Germinal center (tissue), 1 donor: Measurements from ENCODE around the gene ARMS2.

ENCODE experiments used
- DNase-seq: peaks from one replicate; pipeline ENCODE4 v3.0.0; 2012; ENCODE audit warnings: mixed read lengths, low spot score

Gene ARMS2, protein sequence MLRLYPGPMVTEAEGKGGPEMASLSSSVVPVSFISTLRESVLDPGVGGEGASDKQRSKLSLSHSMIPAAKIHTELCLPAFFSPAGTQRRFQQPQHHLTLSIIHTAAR

DNA sequence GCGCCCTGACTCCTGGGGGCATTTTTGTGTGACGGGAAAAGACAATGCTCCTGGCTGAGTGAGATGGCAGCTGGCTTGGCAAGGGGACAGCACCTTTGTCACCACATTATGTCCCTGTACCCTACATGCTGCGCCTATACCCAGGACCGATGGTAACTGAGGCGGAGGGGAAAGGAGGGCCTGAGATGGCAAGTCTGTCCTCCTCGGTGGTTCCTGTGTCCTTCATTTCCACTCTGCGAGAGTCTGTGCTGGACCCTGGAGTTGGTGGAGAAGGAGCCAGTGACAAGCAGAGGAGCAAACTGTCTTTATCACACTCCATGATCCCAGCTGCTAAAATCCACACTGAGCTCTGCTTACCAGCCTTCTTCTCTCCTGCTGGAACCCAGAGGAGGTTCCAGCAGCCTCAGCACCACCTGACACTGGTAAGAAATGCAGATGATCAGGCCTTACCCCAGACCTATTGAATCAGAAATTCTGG lies at the start of gene ARMS2:
ARMS2 (plus strand) TSS at position 51 of the 478 bp plus-strand sequence; CDS start at position 126, 75 bp downstream.
- DNase-seq = no peak

DNA sequence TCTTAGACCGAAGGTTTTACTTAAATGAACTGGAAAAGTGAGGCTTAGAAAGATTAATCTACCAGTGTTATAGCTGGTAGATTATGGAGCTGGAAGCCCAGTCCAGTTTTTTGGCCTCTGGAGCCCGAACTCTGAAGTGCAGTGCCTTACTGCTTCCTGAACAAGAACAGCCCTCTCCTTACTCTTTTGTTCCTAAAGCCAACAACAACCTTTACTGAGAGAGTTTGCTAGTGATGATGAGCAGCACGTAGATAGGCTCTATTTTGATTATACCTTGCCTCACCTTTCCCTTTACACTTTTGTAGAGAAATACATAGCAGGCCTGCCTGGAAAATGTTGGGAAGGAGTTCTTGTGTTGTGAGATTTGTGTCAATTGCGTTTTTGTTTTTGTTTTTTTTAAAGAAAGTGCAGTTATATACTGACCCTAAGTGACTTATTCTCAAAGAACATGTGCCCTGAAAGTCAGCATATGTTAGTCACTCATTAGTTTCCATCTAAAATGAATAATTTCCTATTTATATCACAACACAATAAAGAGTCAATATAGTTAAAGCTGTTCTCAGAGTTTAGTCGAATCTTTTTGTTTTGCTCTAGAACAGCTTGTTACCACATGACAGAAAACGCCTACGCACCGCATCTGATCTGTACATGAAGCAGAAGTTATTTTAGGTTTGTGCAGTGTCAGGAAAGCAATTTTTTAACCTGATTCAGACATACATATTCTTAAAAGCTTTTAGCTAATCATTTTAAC lies 46.9 kb upstream of the ARMS2 start:
- no peak for DNase-seq

DNA sequence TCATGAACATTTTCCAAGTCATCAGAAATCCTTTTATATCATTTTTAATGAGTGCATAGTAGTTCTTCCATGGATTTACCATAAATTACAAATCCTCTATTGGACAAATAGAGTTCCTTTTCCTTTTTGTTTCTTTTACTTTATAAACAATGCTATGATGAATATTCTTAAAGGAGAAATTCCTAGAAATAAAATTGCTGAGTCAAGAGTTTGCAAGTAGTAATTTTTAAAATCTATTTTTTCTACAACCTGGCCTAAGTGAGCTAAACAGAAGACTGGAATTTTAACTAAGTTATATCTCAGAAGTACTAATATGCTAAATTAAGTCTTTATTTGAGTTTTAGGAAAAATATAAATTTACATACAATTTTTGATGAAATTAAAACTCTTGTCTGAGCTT lies 41.1 kb upstream of the ARMS2 start:
- no peak for DNase-seq

DNA sequence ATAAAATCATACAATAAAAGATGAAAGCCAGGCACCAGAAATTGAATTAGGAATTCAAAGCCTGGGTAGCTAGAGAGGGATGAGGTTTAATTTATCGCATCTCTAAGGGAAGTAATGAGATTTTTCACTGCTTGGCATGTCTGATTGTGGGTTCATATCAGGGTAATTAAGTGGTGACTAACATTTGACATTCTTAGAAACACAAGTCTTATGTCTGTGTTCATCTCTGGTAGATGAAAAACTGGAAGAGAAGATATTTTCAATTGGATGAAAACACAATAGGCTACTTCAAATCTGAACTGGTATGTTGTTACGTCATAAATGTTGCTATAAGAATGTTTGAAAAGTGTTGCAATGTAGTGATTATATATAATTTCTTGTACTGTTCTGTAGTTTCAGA lies 36.8 kb upstream of the ARMS2 start:
- no peak for DNase-seq

DNA sequence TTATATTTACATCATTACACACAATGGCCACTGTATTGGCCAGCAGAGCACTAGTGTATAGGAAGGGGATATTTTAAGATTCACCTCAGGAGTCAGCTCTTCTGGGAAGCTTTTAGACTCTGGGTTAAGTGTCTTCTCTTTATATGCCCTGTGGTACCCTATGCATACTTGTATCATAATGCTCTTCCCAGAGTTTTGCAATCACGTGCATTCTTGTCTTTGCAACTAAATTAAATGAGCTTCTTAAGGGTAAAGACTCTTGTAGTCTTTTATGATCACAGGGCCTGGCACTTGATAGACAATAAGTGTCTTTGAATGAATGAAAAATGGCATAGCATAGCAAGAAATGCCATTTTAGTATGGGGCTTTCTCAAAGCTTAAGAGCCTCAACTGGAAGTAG lies 35.4 kb upstream of the ARMS2 start:
- no peak for DNase-seq

DNA sequence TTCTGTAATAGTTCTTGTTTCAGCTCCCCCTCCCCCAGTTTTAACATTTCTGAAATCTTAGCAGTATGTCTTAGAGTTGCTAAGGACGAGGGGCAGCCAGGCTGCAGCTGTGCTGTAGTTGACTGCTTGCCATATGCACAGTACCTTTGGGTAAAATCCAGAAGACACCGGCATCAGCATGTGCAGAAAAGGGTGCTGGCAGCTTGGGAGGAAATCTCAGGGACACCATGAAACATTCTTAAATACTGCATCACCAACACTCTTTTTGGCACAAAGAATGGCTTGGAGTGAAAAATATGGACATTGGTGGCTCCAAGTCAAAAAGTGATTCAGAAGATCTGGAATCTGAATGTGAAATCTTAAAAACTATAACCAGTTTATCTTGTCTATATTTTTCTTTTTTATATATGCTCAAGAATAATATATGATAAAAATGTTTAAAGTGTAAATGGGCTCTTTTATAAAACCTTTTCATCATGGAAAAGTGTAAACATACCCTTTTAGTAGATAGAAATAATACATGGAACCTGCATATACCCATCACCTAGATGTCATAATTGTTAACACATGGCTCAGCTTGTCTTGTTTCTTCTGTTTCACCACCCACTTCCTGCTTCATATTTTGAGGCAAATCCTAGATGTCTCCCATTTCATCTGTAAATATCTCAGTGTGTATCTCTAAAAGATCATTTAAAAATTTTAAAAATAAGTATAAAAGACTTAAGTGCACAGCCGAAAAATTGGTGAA lies 34.4 kb upstream of the ARMS2 start:
- no peak for DNase-seq

DNA sequence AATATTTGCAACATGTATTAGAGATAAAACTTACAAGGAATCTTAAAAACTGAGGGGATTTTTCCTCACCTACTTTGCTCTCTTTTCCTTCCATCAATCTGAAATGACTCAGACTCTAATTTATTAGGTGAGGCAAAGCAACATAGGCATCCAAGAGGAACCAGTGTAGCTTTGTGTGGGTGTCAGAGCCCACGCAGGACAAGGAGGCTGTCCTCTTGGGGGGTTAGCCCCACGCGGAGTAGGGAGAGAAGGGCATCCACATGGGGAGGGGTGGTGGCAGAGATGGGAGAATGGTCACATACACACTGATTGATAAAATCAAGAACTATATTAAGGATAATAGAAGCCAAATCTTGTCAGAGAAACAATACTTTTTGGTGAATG lies 33.8 kb upstream of the ARMS2 start:
- no peak for DNase-seq

DNA sequence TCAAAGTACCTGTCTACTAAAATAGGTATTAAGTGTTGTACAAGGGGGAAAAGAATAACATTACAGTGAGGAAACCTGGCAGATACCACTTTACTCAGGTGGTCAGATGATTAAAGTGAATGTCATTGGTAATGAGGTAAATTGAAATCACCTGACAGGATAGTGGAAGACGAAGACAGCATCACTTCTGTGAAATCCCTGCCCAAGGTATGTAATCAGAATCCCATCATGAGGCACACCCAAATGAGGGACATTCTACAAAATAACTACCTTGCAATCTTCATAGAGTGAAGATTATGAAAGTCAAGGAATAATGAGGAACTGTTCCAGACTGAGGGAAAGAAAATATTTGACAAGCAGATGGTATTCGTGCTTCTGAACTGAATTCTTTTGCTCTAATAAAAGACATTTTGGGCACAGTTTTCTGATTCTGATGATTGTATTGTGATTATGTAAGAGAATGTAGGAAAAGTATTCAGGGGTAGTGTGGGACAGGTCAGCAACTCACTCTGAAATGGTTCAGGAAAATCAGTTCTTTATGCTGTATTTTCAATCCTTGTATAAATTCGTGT lies 33.3 kb upstream of the ARMS2 start:
- DNase-seq = no peak

DNA sequence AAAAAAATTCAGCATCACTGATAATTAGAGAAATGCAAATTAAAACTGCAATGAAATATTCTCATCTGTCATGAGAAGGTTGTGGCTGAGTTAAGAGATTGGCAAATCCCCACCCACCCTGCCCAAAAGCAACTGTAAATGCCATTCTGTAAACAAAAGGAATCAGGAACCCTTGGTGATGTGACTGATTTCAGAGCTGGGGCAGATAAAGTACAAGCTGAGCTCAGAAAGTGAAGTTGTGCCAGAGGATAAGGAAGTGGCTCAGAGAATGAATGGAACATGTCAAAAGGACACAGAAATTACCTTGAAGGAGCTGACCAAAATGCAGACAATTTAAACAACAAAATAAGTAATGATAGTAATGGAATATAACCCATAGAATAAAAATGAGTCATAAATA lies 32.7 kb upstream of the ARMS2 start:
- no peak for DNase-seq

DNA sequence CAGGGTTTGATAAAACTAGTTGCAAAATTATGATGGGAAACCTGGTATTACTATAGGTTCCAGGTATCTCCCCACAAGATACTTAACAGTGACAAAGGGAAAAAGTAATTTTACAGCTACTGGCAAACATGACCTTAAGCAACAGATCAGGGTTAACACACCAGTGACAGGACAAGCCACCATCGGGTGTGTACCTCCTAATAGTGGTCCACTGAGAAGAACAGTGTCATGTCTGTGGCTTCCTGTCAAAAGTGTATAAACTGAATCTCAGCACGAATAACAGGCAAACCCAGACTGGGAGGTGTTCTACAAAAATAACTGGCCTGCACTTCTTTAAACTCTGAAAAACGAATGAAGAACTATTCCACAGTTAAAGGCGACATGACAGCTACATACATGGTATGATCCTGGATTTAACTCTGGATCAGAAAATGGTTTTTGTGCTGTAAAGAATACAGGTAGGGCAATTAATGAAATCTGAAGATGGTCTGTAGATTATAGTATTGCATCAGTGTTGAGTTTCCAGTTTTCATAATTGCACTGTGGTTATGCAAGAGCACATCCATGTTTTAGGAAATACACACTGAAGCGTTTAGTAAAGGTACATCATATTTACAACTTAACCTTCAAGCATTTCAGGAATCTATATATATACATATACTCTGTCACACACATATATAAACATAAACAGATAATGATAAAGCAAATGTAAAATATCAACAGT lies 32.0 kb upstream of the ARMS2 start:
- no peak for DNase-seq

DNA sequence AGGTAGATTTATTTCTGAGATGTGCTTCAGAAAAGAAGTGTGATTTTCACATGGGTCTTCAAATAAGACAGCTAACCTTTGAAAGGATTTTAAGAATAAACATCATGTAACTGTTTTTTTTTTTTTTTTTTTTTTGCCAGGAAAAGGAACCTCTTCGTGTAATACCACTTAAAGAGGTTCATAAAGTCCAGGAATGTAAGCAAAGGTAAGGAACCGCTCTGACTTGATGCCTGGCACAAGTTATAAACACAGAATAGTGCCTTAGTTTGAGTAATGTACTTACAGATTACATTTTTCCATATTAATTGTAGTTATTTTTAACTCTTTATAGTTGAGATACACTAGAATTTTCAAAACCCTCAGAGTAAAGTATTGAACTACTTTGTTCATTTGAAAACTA lies 30.4 kb upstream of the ARMS2 start:
- DNase-seq = no peak

DNA sequence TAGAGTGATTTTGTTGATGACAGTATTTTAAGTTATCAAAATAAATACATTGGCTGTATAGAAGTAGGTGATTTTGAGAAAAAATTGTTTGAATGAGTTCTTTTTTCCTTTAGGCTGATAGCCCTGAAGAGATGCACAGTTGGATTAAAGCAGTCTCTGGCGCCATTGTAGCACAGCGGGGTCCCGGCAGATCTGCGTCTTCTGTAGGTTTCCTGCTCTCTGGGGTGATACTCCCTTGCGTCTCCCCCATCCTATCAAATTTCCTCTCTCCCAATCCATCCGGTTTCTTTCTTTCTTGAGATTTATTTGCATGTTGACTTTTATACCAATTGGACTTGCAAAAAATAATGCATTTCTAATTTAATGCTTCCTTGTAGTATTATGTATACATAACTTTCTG lies 27.6 kb upstream of the ARMS2 start:
- DNase-seq = no peak

DNA sequence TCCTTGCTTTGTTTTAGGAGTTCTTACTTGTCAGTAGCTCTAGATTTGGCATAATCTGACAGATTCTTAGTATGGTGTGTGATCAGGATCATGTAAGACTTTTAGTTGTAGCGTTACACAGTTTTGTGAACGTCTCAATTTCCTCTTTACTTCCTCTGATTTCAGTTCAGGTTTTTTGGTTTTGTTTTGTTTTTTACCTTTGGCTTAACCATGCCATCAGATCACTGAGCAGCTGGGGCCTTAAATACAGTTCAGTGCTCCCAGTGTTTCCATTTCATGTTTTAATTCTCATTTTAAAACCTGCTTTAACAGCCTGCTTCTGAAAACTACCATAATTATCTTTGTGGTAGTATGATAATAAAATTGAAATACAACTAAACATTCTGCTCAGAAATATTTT lies 27.2 kb upstream of the ARMS2 start:
- DNase-seq = no peak

DNA sequence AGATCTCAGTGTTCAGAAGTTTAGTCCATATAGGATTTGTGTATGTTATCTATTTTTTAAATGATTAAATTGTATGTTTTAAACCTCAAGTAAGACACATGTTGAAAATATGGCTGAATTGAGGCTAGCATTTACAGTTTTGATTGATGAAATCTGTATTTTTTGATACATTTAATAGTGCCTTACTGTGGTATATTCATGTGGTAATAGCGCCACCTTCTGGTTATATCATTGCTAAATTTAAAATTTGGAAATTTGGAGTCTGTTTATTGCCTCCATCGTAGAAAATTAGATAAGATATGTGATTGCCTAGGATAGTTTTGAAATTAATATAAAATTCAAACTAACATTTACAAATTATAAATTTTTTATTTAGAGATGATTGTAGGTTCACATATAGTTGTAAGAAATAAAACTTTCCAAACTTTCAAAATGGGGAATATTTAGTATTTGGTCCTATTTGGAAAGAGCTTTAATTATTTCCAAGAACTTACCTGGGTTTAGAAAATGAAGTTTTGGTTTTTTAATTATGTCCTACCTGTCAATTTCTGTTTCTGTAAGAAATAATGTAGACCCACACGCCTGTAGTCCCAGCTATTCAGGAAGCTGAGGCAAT lies 19.1 kb upstream of the ARMS2 start:
- peak; percentile 24 for DNase-seq

DNA sequence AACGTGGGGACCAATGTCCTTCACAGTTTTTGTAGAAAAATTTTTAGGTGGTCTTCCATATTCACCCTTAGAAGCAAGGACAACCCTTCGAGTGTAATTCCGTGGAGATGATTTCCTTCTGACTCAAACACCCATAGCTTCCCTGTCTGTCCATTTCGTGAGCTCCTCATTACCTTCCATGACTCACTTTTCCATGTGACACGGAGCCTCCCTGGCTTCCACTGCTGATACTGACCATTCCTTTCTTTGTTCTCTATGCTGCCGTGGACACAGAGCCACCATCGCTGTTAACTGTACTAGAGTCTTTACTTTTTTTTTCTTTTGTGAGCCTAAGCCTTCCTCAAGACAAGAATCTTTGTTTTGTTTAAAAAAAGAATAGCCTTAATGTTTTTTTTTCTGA lies 12.5 kb upstream of the ARMS2 start:
- DNase-seq = no peak

DNA sequence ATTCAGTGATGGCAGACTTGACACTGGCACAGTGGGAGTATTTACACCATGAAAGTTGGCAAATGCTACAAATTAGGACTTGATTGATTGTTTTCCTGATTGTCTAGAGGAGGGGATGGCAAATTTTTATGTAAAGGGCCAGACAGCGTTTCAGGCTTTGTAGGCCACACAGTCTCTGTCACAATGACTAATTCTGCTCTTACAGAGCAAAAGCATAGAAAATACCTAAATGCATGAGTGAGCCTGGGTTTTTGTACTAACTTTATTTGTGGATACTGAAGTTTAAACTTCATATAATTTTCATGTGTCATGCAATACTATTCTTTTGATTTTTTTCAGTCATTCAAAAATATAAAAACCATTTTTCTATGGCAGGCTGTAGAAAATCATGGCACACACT lies 9.0 kb upstream of the ARMS2 start:
- no peak for DNase-seq

DNA sequence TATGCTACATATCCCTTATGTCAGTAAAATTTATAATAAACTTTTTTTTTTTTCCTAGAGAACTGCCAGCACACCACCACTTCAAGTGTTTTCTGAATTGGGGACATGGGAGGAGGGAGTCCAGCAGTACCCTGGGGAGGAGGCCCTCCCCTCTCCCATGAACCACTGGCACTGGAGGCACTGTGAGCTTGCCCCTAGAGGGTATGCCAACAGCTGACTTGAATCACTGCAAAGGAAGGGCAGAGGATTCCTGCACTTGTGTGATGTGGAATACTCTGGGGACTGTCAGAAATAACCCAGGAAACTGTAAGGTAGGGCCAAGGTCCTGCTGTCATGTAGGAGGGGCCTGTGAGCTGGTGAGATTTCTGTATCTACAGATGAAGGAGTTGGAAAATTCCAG lies 8.5 kb upstream of the ARMS2 start:
- no peak for DNase-seq

DNA sequence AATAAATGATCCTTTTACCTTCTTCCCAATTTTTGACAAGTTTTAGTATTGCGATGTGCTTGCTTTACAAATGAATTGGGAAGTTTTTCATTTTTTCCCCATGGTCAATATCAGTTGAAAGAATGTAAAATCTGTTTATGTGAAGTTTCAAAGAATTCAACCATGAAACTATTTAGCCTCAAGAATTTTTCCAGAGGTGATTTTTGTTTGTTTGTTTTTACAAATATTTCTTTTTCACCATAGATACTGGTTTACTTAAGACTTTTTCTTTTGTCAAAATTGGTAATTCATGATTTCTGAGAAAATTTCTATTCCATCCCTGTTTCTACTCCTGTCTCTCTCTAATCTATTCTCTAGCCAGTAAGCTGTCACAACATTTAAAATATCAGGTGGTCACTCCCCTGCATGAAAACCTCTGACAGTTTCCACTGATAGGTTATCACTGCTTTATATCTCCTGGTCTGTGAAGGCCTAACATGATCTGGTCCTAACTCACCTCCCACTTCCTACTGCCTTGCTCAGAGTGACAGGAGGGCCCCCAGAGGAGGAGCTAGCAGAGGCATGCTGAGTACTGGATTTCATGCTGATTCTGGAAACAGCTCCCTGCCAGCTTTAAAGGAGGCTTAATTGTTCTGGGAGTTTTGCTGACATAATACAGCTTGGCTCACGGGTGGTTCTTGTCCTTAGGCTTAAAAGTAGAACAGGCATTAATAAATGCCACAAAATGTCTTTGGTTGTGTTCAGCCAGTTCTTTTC lies 7.6 kb upstream of the ARMS2 start:
- no peak for DNase-seq

DNA sequence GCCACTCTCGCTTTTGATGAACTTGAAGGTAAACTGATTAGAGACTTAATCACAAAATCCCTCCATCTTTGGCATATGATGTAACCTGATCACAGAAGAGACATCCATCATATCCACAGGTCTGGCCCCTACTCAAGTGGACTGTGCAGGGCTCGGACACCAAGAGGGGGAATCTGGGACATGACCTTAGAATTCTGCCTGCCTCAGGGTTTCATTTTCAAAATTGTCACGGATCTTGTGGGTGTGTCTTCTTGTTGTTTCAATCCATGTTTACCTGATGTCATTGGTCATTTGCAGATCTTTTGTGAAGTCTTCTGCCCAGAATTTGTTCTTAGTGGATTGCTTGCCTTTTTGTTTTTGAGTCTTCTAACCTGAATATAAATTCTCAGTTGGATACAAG lies 5.9 kb upstream of the ARMS2 start:
- DNase-seq = no peak

DNA sequence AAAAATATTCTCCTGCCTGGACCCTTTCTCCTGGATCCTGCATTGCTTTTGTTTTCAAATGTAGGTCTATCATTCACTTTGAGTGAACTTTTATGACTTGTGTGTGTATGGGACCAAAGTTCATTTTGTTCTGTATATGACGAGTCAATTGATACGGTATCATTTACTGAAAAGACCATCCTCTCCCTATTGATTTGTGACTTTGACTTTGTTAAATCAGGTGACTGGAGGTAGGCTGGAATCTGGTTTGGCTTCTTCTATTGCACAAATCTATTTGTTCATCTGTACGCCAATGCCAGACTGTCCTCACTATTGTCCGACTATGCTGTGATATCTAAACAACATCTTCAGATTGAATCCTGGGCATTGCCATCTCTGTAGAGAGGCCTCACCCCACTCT lies 5.3 kb upstream of the ARMS2 start:
- DNase-seq = no peak

DNA sequence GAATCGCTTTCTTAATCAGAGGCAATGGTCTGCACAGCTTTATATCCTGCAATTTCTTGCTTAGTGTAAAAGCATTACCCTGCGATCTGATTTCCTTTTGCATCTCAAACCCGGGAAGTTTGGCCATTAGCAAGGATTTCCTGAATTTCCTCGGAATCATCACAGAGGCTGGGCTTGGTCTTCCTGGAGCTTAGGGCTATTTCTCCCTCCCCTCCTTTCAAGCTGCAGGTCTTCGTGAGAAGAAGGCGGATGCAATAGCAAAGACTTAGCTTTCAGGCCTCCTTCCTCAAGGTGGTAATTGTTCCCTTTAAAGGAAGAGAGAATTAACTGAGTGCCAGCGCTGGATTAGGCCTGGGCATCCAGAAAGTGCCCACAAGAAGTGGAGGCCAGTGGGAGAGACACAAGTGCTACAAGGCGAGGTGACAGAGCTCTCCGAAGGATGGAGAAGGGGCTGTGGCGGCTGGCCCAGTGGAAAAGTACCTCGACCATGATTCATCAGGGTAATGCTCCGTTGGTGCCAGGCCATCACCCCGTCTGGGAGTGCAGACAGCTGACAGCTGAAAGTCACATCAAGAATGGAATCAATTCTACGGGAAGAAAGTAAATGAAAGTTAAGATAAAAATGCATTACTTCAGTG lies 4.0 kb upstream of the ARMS2 start:
- no peak for DNase-seq
